GM10248 (cell line): Measurements from ENCODE around the gene PRKAR1B.

Experiments used
- CTCF ChIA-PET: fragments of 300-600 bp; sonication (Branson Sonifier 250); formaldehyde crosslinking; extraction: SDS; loops from one replicate; lab custom pipeline; 2021; ENCODE audit warnings: antibody characterized with exemption; lab: Yijun Ruan, JAX
- POLR2A ChIA-PET: fragments of 350-650 bp; sonication (Branson Sonifier 250); formaldehyde crosslinking; extraction: SDS; loops from one replicate; lab custom pipeline; 2020; ENCODE audit warnings: antibody characterized with exemption; lab: Yijun Ruan, JAX
- DNase-seq: peaks from one replicate; pipeline ENCODE4 v3.0.0; 2012; ENCODE audit errors: extremely low spot score
- TF ChIP-seq, protein P1 (sequence below): IDR thresholded peaks from 2 replicates; pipeline ENCODE4 v1.5.1; 2012; ENCODE audit warnings: mild to moderate bottlenecking, low read depth; ENCODE audit errors: extremely low read depth, missing control alignments, control extremely low read depth

PRKAR1B gene

DNA sequence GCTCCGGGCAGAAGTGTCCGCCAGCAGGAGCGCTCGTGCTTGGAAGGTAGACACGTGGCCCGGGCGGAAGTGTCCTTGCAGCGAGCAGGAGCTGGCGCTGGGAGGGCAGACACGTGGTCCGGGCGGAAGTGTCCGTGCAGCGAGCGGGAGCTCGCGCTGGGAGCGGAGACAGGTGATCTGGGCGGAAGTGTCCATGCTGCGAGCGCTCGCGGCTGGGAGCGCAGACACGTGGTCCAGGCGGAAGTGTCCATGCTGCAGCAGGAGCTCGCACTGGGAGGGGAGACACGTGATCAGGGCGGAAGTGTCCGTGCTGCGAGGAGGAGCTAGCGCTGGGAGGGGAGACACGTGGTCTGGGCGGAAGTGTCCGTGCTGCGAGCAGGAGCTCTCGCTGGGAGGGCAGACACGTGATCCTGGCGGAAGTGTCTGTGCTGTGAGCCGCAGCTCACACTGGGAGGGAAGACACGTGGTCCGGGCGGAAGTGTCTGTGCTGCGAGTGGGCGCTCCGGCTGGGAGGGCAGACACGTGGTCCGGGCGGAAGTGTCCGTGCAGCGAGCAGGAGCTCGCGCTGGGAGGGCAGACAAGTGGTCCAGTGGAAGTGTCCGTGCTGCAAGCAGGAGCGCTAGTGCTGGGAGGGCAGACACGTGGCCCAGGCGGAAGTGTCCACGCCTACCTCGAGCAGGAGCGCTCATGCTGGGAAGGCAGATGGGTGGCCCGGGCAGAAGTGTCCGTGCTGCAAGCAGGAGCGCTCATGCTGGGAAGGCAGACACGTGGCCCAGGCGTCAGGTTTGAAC is 41.1 kb upstream of the PRKAR1B start:
- ChIA-PET POLR2A (no interaction called here), CTCF (interaction anchor here (1.0 to 1.5 kb wide), 3 partner anchors 9 to 446 kb away, joined by 3 to 4 read pairs (median 4); no protein-coding TSS in a partner anchor)
- no peak for DNase-seq
- TF ChIP-seq, protein P1, sequence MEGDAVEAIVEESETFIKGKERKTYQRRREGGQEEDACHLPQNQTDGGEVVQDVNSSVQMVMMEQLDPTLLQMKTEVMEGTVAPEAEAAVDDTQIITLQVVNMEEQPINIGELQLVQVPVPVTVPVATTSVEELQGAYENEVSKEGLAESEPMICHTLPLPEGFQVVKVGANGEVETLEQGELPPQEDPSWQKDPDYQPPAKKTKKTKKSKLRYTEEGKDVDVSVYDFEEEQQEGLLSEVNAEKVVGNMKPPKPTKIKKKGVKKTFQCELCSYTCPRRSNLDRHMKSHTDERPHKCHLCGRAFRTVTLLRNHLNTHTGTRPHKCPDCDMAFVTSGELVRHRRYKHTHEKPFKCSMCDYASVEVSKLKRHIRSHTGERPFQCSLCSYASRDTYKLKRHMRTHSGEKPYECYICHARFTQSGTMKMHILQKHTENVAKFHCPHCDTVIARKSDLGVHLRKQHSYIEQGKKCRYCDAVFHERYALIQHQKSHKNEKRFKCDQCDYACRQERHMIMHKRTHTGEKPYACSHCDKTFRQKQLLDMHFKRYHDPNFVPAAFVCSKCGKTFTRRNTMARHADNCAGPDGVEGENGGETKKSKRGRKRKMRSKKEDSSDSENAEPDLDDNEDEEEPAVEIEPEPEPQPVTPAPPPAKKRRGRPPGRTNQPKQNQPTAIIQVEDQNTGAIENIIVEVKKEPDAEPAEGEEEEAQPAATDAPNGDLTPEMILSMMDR = no peak

DNA sequence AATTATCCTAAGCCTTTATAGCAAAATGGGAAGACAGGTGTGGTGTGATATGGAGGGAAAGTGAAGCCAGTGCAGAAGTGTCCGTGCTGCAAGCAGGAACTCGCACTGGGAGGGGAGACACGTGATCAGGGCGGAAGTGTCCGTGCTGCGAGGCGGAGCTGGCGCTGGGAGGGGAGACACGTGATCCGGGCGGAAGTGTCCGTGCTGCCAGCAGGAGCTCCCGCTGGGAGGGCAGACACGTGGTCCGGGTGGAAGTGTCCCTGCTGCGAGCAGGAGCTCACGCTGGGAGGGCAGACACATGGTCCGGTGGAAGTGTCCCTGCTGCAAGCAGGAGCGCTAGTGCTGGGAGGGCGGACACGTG is 40.5 kb upstream of the PRKAR1B start:
- CTCF ChIA-PET = interaction anchor here (1.0 to 1.5 kb wide), 3 partner anchors 9 to 446 kb away, joined by 3 to 4 read pairs (median 4); no protein-coding TSS in a partner anchor
- TF ChIP-seq, protein P1 = no peak
- POLR2A ChIA-PET = interaction anchor here (0.6 kb wide), 1 partner anchor 103 kb away, joined by 3 read pairs; no protein-coding TSS in a partner anchor

DNA sequence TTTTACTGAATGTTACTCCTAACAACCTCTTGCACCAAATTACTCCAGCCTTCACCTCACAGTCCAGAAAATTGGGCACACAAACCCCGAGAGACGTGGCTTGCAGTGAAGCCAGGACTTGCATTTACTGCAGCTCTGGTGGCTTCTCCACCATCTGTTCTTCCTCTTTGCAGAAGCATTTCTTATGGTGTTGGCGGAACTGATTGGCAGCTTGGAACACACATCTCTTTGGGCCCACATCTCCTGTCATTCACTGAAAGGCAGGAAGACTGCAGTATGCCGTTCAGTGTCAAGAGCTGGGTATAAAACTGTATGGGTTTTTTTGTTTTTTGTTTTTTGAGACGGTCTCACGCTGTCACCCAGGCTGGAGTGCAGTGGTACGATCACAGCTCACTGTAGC is 38.3 kb upstream of the PRKAR1B start:
- CTCF ChIA-PET = interaction anchor here (1.5 to 2.3 kb wide), 2 partner anchors 8 to 444 kb away, joined by 4 to 5 read pairs; no protein-coding TSS in a partner anchor
- DNase-seq = no peak
- POLR2A ChIA-PET = no interaction called here
- TF ChIP-seq, protein P1 = no peak

More for the DNA sequence above, 40.5 kb upstream of the PRKAR1B start:
- DNase-seq = no peak

DNA sequence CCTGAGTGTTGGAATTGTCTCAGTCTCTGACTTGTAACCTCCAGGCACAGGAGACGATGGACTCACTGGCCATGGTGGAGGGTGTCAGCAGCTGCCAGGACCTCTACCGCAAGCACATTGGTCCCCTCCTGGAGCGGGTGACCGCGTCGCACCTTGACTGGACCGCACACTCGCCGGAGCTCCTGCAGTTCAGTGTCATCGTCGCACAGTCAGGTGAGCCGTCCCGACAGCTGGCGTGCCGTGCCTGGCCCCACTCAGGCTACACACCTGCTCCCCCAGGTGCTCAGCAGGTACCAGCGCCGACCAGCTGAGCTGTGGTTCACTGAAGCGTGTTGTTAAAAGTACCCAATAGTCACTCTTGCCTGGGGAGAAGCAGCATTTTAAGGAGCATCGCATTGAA is 36.7 kb upstream of the PRKAR1B start:
- ChIA-PET CTCF (interaction anchor here (1.5 kb wide), 1 partner anchor 10 kb away, joined by 4 read pairs; no protein-coding TSS in a partner anchor), POLR2A (no interaction called here)
- TF ChIP-seq, protein P1 = no peak
- DNase-seq = no peak

DNA sequence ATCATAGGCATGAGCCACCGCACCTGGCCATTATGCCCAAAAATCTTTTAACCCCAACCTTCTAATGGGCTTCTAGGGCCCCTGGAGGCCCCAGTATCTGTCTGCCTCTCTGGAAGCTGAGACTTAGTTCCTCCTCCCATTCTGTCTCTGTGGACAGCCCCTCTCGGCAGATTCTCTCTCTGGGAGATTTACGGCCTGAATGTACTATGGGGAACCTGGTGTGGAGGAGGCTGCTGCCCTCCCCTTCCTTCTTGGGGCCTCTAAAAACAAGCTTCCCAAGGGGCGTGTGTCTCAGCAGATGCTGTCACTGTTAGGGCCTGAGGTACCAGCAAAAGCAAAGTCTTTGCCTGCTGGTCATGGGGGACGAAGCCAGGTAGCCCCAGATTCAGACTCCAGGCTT is 35.8 kb upstream of the PRKAR1B start:
- CTCF ChIA-PET = interaction anchor here (1.4 to 1.8 kb wide), 2 partner anchors 110 to 441 kb away, joined by 3 to 4 read pairs; no protein-coding TSS in a partner anchor
- no peak for DNase-seq
- POLR2A ChIA-PET = no interaction called here
- TF ChIP-seq, protein P1 = no peak

DNA sequence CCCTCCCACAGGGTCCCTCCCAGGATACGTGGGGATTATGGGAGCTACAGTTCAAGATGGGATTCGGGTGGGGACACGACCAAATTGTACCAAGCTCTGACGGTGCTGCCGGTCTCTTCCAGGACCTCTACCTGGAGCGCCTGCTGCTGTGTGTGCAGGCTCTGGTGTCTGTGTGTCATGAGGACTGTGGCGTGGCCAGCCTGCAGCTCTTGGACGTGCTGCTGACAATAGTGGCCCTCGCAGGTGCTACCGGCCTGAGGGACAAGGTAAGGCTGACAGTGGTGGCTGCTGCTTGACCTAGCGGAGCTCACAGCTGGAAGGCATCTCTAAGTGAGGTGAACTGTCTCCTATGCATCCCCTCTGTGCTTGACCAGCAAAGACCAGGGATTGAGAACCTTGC is 34.5 kb upstream of the PRKAR1B start:
- no peak for DNase-seq
- POLR2A ChIA-PET = no interaction called here
- CTCF ChIA-PET = interaction anchor here (1.8 kb wide), 1 partner anchor 440 kb away, joined by 4 read pairs; no protein-coding TSS in a partner anchor
- TF ChIP-seq, protein P1 = no peak
